Muscle layer of duodenum (tissue), 2 donors: Measurements from ENCODE around the gene CAMSAP1.

ENCODE experiments used
- H3K27ac ChIP-seq: one replicate; pipeline ENCODE4 v1.7.0; 2013; ENCODE audit warnings: mild to moderate bottlenecking, low read length
- H3K27me3 ChIP-seq: one replicate; pipeline ENCODE4 v1.7.0; 2013; ENCODE audit warnings: low read depth, mild to moderate bottlenecking, control low read depth, low read length
- H3K36me3 ChIP-seq, 2 donors: one replicate each; pipeline ENCODE4 v1.7.0; 2013; ENCODE audit warnings: low read length in 2 of 2, control low read depth in 1 of 2, mild to moderate bottlenecking in 1 of 2; ENCODE audit not compliant: insufficient read depth in 2 of 2, control insufficient read depth in 1 of 2
- H3K4me1 ChIP-seq, 2 donors: one replicate each; pipeline ENCODE4 v1.7.0; 2013; ENCODE audit warnings: low read length in 2 of 2, mild to moderate bottlenecking in 2 of 2, control low read depth in 1 of 2, moderate library complexity in 1 of 2; ENCODE audit not compliant: insufficient read depth in 2 of 2, control insufficient read depth in 1 of 2
- H3K4me3 ChIP-seq, 2 donors: one replicate each; pipeline ENCODE4 v1.7.0; 2013; ENCODE audit warnings: low read length in 2 of 2, low read depth in 1 of 2, mild to moderate bottlenecking in 1 of 2
- H3K9me3 ChIP-seq, 2 donors: one replicate each; pipeline ENCODE4 v1.7.0; 2013; ENCODE audit warnings: low read length in 2 of 2, control low read depth in 1 of 2, mild to moderate bottlenecking in 1 of 2; ENCODE audit not compliant: control insufficient read depth in 1 of 2
- donor health status: healthy.

Gene CAMSAP1

GRCh38 chr9:135782946-135783345 is 124.4 kb downstream of the CAMSAP1 start:
- no peak overlapping the region for H3K4me3 ChIP-seq
- H3K27ac ChIP-seq: no peak overlapping the region
- H3K27me3 ChIP-seq: no peaks in the 10 kb centered on the region
- no peaks in the 10 kb centered on the region for H3K9me3 ChIP-seq
- no peaks in the 10 kb centered on the region for H3K36me3 ChIP-seq
- no peaks in the 10 kb centered on the region for H3K4me1 ChIP-seq

- H3K27me3 ChIP-seq: no peaks in the 10 kb centered on the region
- H3K36me3 ChIP-seq: no peaks in the 10 kb centered on the region
- H3K4me1 ChIP-seq: no peaks in the 10 kb centered on the region
- no peak overlapping the region for H3K27ac ChIP-seq
- no peak overlapping the region for H3K4me3 ChIP-seq
- no peaks in the 10 kb centered on the region for H3K9me3 ChIP-seq
Measured at GRCh38 chr9:135780626-135781025, 126.7 kb downstream of the CAMSAP1 start.

GRCh38 chr9:135780086-135780485 is 127.3 kb downstream of the CAMSAP1 start:
- no peak overlapping the region for H3K27ac ChIP-seq
- H3K4me3 ChIP-seq: no peak overlapping the region
- no peaks in the 10 kb centered on the region for H3K36me3 ChIP-seq
- H3K27me3 ChIP-seq: no peaks in the 10 kb centered on the region
- H3K4me1 ChIP-seq: no peaks in the 10 kb centered on the region
- H3K9me3 ChIP-seq: no peaks in the 10 kb centered on the region

- Histone ChIP-seq H3K36me3 (no peaks in the 10 kb centered on the region), H3K9me3 (no peaks in the 10 kb centered on the region), H3K27ac (no peak overlapping the region), H3K4me1 (no peaks in the 10 kb centered on the region), H3K27me3 (no peaks in the 10 kb centered on the region), H3K4me3 (no peak overlapping the region)
Measured at GRCh38 chr9:135779571-135779970, 127.8 kb downstream of the CAMSAP1 start.

- Histone ChIP-seq H3K36me3 (no peaks in the 10 kb centered on the region), H3K27me3 (no peaks in the 10 kb centered on the region), H3K27ac (no peak overlapping the region), H3K4me3 (no peak overlapping the region), H3K4me1 (no peaks in the 10 kb centered on the region), H3K9me3 (no peaks in the 10 kb centered on the region)
Measured at GRCh38 chr9:135778421-135778820, 128.9 kb downstream of the CAMSAP1 start.

- Histone ChIP-seq H3K9me3 (no peaks in the 10 kb centered on the region), H3K27me3 (no peaks in the 10 kb centered on the region), H3K27ac (no peak overlapping the region), H3K36me3 (no peaks in the 10 kb centered on the region), H3K4me3 (no peak overlapping the region), H3K4me1 (no peaks in the 10 kb centered on the region)
Measured at GRCh38 chr9:135777623-135778177, 129.6 kb downstream of the CAMSAP1 start.

GRCh38 chr9:135776893-135777622 is 130.3 kb downstream of the CAMSAP1 start:
- no peak overlapping the region for H3K4me3 ChIP-seq
- H3K27me3 ChIP-seq: no peaks in the 10 kb centered on the region
- no peaks in the 10 kb centered on the region for H3K36me3 ChIP-seq
- no peaks in the 10 kb centered on the region for H3K9me3 ChIP-seq
- H3K4me1 ChIP-seq: no peaks in the 10 kb centered on the region
- H3K27ac ChIP-seq: no peak overlapping the region

GRCh38 chr9:135775911-135776310 is 131.4 kb downstream of the CAMSAP1 start:
- H3K36me3 ChIP-seq: no peaks in the 10 kb centered on the region
- no peaks in the 10 kb centered on the region for H3K4me1 ChIP-seq
- H3K9me3 ChIP-seq: no peaks in the 10 kb centered on the region
- no peak overlapping the region for H3K27ac ChIP-seq
- H3K4me3 ChIP-seq: no peak overlapping the region
- H3K27me3 ChIP-seq: no peaks in the 10 kb centered on the region

GRCh38 chr9:135774794-135775525 is 132.4 kb downstream of the CAMSAP1 start:
- Histone ChIP-seq H3K4me3 (no peak overlapping the region), H3K27me3 (no peaks in the 10 kb centered on the region), H3K27ac (no peak overlapping the region), H3K36me3 (no peaks in the 10 kb centered on the region), H3K9me3 (no peaks in the 10 kb centered on the region), H3K4me1 (no peaks in the 10 kb centered on the region)

GRCh38 chr9:135774239-135774747 is 133.1 kb downstream of the CAMSAP1 start:
- no peak overlapping the region for H3K27ac ChIP-seq
- no peaks in the 10 kb centered on the region for H3K36me3 ChIP-seq
- no peaks in the 10 kb centered on the region for H3K9me3 ChIP-seq
- H3K27me3 ChIP-seq: no peaks in the 10 kb centered on the region
- no peaks in the 10 kb centered on the region for H3K4me1 ChIP-seq
- H3K4me3 ChIP-seq: no peak overlapping the region

- H3K27ac ChIP-seq: no peak overlapping the region
- H3K4me1 ChIP-seq: no peaks in the 10 kb centered on the region
- H3K9me3 ChIP-seq: no peaks in the 10 kb centered on the region
- no peaks in the 10 kb centered on the region for H3K36me3 ChIP-seq
- H3K27me3 ChIP-seq: no peaks in the 10 kb centered on the region
- no peak overlapping the region for H3K4me3 ChIP-seq
Measured at GRCh38 chr9:135773530-135774238, 133.7 kb downstream of the CAMSAP1 start.
